Measurements from ENCODE around the gene HOXB7. TPM values are rescaled to one million over a fixed set of nuclear protein-coding genes. Genes with fewer than 3 reads are reported as not detected.
A peak's percentile ranks its signal among the peaks of the same experiment; 100 is the strongest.

The HOXB7 gene
- total and polyA plus RNA-seq, 2 of the 13 experiments (the other 11 are each of a cell fraction or from before 2014, with no cell fraction given): 0.04 TPM; not detected in 1

DNA sequence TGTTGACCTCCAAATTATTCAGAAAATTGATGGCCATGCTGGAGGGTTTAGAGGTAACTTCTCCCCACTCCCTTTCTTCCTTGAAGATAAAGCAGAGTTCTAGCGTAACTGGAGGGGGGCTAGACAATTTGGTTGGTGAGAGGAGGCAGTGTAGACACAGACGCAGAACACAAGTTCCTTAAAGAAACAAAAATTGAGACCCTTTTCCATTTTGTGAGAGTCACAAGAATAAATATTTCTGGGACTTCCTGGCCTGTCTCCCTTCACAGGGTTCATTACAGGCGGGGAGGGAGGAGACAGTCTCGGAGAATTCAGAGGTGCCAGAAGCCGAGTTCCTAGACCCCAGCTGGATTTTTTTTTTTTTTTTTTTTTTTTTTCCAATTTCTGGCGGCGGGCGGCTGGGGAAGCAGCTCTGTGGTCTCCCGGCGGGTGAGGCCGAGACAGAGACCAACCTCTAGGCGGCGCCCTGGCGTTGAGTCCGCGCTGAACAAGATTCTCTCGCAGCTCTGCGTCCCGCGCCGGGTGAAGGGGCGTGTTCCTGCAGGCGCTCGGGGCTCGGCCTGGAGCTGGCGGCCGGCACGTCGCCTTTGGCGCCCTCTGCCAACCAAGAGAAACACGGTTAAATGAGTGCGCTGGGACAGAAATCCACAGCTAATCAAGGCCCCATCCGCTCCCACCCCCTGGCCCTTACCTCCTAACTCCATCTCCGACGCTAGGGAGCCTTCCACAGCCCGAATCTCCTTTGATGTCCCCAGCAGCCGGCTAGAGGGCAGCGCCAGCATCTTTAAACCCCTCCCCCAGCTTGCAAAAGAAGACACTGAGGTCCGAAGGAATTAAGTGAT, 25.6 kb upstream of the HOXB7 start (continued):
- TF ChIP-seq, protein P1, sequence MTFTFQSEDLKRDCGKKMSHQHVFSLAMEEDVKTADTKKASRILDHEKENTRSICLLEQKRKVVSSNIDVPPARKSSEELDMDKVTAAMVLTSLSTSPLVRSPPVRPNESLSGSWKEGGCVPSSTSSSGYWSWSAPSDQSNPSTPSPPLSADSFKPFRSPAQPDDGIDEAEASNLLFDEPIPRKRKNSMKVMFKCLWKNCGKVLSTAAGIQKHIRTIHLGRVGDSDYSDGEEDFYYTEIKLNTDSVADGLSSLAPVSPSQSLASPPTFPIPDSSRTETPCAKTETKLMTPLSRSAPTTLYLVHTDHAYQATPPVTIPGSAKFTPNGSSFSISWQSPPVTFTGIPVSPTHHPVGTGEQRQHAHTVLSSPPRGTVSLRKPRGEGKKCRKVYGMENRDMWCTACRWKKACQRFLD (CRISPR knock-in tag; IDR thresholded peaks at IDR 0.05; ENCODE audit: borderline replicate concordance): no peak
- TF ChIP-seq ZSCAN30 (CRISPR knock-in tag; IDR thresholded peaks at IDR 0.05) (no peak), KLF11 (CRISPR knock-in tag; IDR thresholded peaks at IDR 0.05) (0 out of 2 replicates have a peak, but pooled peaks have one; percentile 47), ZNF44 (CRISPR knock-in tag; IDR thresholded peaks at IDR 0.05) (no peak), ZNF20 (CRISPR knock-in tag; IDR thresholded peaks at IDR 0.05) (no peak), PCBP2 (optimal IDR thresholded peaks at IDR 0.05; ENCODE audit: low read depth, low read length, poor library complexity, severe bottlenecking) (no peak), IRF2 (CRISPR knock-in tag; IDR thresholded peaks at IDR 0.05) (0 out of 2 replicates have a peak, but pooled peaks have one; percentile 42), AKAP8 (CRISPR knock-in tag; IDR thresholded peaks at IDR 0.05) (no peak), AGO1 (IDR thresholded peaks at IDR 0.05; ENCODE audit: low read depth, low read length, poor library complexity, severe bottlenecking) (no peak), SIN3A (IDR thresholded peaks at IDR 0.05; ENCODE audit: borderline replicate concordance, low read depth, low read length) (no peak), ZNF768 (CRISPR knock-in tag; IDR thresholded peaks at IDR 0.05) (peak; percentile 73; the same call in 1 of the 2 replicates), NFKBIZ (CRISPR knock-in tag; IDR thresholded peaks at IDR 0.05) (no peak)
- TF ChIP-seq, protein P2, sequence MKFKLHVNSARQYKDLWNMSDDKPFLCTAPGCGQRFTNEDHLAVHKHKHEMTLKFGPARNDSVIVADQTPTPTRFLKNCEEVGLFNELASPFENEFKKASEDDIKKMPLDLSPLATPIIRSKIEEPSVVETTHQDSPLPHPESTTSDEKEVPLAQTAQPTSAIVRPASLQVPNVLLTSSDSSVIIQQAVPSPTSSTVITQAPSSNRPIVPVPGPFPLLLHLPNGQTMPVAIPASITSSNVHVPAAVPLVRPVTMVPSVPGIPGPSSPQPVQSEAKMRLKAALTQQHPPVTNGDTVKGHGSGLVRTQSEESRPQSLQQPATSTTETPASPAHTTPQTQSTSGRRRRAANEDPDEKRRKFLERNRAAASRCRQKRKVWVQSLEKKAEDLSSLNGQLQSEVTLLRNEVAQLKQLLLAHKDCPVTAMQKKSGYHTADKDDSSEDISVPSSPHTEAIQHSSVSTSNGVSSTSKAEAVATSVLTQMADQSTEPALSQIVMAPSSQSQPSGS (CRISPR knock-in tag; IDR thresholded peaks at IDR 0.05): peak; percentile 55; the same call in 1 of the 2 replicates
- TF ChIP-seq, protein P3, sequence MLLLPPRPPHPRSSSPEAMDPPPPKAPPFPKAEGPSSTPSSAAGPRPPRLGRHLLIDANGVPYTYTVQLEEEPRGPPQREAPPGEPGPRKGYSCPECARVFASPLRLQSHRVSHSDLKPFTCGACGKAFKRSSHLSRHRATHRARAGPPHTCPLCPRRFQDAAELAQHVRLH (CRISPR knock-in tag; IDR thresholded peaks at IDR 0.05; ENCODE audit: borderline replicate concordance, low read depth): peak; percentile 56; the same call in 1 of the 2 replicates
- TF ChIP-seq, protein P4, sequence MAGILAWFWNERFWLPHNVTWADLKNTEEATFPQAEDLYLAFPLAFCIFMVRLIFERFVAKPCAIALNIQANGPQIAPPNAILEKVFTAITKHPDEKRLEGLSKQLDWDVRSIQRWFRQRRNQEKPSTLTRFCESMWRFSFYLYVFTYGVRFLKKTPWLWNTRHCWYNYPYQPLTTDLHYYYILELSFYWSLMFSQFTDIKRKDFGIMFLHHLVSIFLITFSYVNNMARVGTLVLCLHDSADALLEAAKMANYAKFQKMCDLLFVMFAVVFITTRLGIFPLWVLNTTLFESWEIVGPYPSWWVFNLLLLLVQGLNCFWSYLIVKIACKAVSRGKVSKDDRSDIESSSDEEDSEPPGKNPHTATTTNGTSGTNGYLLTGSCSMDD (CRISPR knock-in tag; IDR thresholded peaks at IDR 0.05): no peak
- TF ChIP-seq, protein P5, sequence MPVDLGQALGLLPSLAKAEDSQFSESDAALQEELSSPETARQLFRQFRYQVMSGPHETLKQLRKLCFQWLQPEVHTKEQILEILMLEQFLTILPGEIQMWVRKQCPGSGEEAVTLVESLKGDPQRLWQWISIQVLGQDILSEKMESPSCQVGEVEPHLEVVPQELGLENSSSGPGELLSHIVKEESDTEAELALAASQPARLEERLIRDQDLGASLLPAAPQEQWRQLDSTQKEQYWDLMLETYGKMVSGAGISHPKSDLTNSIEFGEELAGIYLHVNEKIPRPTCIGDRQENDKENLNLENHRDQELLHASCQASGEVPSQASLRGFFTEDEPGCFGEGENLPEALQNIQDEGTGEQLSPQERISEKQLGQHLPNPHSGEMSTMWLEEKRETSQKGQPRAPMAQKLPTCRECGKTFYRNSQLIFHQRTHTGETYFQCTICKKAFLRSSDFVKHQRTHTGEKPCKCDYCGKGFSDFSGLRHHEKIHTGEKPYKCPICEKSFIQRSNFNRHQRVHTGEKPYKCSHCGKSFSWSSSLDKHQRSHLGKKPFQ (CRISPR knock-in tag; IDR thresholded peaks at IDR 0.05; ENCODE audit: insufficient replicate concordance): no peak
- TF ChIP-seq, protein P6, sequence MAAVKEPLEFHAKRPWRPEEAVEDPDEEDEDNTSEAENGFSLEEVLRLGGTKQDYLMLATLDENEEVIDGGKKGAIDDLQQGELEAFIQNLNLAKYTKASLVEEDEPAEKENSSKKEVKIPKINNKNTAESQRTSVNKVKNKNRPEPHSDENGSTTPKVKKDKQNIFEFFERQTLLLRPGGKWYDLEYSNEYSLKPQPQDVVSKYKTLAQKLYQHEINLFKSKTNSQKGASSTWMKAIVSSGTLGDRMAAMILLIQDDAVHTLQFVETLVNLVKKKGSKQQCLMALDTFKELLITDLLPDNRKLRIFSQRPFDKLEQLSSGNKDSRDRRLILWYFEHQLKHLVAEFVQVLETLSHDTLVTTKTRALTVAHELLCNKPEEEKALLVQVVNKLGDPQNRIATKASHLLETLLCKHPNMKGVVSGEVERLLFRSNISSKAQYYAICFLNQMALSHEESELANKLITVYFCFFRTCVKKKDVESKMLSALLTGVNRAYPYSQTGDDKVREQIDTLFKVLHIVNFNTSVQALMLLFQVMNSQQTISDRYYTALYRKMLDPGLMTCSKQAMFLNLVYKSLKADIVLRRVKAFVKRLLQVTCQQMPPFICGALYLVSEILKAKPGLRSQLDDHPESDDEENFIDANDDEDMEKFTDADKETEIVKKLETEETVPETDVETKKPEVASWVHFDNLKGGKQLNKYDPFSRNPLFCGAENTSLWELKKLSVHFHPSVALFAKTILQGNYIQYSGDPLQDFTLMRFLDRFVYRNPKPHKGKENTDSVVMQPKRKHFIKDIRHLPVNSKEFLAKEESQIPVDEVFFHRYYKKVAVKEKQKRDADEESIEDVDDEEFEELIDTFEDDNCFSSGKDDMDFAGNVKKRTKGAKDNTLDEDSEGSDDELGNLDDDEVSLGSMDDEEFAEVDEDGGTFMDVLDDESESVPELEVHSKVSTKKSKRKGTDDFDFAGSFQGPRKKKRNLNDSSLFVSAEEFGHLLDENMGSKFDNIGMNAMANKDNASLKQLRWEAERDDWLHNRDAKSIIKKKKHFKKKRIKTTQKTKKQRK (IDR thresholded peaks at IDR 0.05; ENCODE audit: low read length): no peak

Data from HepG2 (cell line).